G401 (cell line): ENCODE data around the gene GAREM1. TPM values are rescaled to one million over a fixed set of nuclear protein-coding genes. Genes with fewer than 3 reads are reported as not detected.
A peak's percentile ranks its signal among the peaks of the same experiment; 100 is the strongest.
"Not testable (repeated sequence)": the region's sequence is repeated elsewhere in the genome, so short reads cannot be mapped to it uniquely, and the experiment has no call there.

ENCODE experiments used
- DNase-seq: peaks from one replicate; pipeline ENCODE4 v3.0.0-alpha.2; 2015; ENCODE audit warnings: low spot score
- in situ Hi-C: cut with HindIII; loops from 2 replicates; pipeline ENCODE4 v1.10.0; 2016; ENCODE audit warnings: low sequenced_read_pairs, mixed read lengths
- total RNA-seq: library from RNA; depleted of rRNA; stranded (reverse); fragments of >200 nt; shearing (Covaris generic); gene quantifications from 2 replicates; pipeline ENCODE4 v1.2.3, GENCODE V29; 2014; rRNA removed

Gene GAREM1
- not detected in 2 replicates for total RNA-seq

- in situ Hi-C loops = no loop called here
- peak; percentile 97 for DNase-seq
Measured at GRCh38 chr18:32470714-32471633, at the start of gene GAREM1. Gene GAREM1 (minus strand): TSS chr18:32470882. CDS start chr18:32470428, 454 bp downstream.

DNA sequence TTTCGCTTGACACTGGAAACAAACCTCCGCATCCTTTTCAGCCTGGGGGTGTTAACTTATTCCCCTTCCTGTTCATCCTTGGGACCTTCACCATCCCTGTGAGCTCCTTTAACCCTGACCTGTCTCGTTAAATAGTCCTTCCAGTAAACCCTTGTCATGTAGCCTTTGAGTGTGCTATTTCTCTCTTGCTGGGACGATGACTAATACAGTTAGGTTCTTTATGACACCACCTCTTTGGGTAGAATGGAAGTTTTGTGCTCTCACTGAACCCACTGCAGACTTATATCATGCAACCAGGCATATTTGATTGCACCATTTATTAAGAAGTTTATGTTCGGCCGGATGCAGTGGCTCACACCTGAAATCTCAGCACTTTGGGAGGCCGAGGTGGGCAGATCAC, 40.5 kb upstream of the GAREM1 start:
- DNase-seq = no peak
- in situ Hi-C loops = no loop called here

- no peak for DNase-seq
- in situ Hi-C loops = no loop called here
Measured at GRCh38 chr18:32509111-32509510, 38.4 kb upstream of the GAREM1 start.

GRCh38 chr18:32507093-32507492, 36.4 kb upstream of the GAREM1 start:
- in situ Hi-C loops = no loop called here
- no peak for DNase-seq

GRCh38 chr18:32502014-32502413, 31.3 kb upstream of the GAREM1 start:
- DNase-seq = no peak
- in situ Hi-C loops = no loop called here

DNA sequence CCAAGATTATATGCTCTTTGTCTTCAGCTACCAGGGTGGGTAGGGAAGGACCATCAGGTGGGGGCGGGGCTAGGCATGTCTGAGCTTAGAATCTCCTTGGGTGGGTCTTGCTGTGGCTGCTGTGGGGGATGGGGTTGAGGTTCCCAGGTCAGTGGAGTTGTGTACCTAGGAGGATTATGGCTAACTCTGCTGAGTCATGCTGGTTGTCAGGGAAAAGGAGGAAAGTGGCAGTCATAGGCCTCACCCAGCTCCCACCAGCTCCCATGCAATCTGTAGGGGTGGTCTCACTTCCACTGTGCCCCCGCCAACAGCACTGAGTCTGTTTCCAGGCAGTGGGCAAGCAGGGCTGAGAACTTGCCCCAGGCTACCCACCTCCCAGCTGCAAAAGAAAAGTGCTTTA, 30.6 kb upstream of the GAREM1 start:
- DNase-seq, in situ Hi-C loops: not testable (repeated sequence)

GRCh38 chr18:32483002-32483401, 12.3 kb upstream of the GAREM1 start:
- in situ Hi-C loops = no loop called here
- DNase-seq = no peak

DNA sequence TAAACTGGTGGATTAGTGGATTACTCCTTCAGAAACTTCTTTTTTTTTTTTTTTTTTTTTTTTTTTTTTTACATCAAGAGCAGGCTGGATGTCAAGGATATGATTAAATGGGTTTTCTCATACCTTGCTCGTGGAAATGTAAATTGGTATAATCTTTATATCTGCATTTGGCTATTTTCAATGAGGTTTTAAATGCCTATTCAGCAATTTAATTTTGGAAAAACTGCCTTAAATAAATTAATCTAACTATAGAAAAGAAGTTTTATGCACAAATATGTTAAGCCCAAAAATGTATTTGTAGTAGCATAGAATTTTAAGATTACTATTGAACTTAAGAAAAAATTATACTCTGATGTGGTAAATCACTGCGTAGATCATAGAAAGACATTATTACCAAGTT, 11.4 kb upstream of the GAREM1 start:
- DNase-seq = no peak
- in situ Hi-C loops = no loop called here

DNA sequence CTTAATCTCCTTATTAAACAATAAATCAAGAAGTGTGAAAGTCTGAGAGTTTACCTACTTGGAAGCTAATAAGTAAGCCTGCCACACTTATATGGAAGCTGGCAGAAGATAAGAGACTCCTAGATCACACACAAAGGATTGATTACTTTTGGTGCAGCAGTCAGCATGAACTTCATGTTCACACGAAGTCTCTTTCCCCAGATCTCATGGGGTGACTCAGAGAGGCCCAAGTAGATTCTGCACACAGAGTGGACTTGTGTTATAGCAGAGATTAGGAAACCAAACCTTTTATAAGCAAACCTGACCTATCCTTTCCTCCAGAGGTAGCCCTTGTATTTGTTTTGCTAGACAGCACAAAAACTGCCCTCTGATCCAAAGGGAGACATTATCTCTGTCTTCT, 9.9 kb upstream of the GAREM1 start:
- in situ Hi-C loops = no loop called here
- DNase-seq = no peak

DNA sequence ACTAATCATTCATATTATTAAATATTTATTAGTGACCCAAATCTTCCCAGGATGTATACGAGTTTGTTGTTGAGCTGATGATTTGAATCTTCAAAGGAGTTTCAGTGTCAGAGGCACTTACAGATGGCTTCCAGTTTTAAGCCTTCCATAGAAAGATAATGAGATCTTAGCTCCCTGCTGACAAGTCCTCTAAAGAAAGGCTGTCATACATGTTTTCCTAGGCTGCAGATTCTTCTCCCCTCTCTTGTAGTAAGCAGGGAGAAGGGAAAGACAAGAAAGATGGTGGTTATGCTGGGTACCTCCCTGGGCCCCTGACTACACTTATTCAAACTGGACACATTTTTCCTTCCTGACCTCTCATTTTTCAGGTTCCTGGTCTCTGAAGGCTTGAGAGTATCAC, 8.1 kb upstream of the GAREM1 start:
- DNase-seq = no peak
- in situ Hi-C loops = no loop called here

GRCh38 chr18:32478317-32478716, 7.6 kb upstream of the GAREM1 start:
- no peak for DNase-seq
- in situ Hi-C loops = no loop called here

DNA sequence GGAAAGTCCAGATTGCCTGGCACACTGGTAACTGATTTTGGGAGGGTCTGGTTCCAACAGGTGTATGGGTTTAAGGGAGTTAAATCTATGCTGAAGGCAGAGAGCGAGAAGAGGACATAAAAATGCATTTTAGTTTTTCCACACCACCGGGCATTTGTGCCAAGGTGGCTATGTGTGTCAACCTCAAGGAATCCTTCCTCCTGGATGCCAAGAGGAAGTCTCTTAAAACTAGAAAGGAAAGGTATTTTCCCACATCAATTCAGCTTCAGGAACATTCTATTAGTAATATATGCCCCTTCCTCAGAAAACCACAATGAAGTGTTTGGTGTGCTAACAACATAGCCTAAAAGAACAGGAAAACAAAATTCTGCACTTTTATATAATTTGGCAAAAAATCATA, 5.4 kb upstream of the GAREM1 start:
- DNase-seq = no peak
- in situ Hi-C loops = no loop called here

DNA sequence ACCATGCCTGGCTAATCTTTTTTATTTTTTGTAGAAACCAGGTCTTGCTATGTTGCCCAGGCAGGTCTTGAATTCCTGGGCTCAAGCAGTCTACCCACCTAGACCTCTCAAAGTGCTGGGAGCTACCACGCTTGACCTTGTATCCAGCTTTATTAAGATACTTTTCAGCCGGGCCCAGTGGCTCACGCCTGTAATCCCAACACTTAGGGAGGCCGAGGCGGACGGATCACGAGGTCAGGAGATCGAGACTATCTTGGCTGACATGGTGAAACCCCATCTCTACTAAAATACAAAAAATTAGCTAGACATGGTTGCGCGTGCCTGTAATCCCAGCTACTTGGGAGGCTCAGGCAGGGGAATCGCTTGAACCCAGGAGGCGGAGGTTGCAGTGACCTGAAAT, 4.4 kb upstream of the GAREM1 start:
- in situ Hi-C loops, DNase-seq: not testable (repeated sequence)

GRCh38 chr18:32473325-32473724, 2.6 kb upstream of the GAREM1 start:
- in situ Hi-C loops = no loop called here
- DNase-seq = no peak

DNA sequence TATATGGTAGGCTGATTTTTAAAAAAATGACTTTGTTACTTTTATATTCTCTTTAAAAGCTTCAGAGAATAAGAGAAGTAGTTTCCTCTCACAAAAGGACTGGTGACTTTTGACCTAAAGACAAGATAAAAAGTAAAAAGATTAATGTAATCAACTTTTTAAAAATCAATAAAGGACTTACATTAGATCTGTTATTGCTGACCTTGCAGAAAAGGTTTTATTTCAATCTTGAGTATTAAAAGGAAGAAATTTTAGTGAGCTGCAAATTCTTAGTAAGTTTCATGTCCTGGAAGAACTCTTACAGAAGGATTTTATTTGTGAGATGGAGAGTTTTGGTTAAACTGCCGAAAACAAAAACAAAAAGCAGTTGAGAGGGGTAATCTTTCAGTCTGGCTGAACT, 2.2 kb upstream of the GAREM1 start:
- no peak for DNase-seq
- in situ Hi-C loops = no loop called here

DNA sequence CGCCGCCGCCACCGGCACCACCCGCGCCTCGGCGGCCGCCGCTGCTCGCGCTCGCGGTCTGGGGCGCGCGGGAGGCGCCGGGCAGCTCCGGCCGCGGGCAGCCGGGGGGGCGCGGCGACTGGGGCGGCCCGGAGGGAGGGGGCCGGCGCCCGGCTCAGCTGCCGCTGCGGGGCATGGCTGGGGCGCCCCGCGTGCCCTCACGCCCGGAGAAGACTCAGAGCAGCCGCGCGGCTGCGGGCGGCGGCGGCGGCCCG, 295 bp downstream of the GAREM1 start:
- in situ Hi-C loops = no loop called here
- no peak for DNase-seq

GRCh38 chr18:32469691-32470459, 807 bp downstream of the GAREM1 start:
- in situ Hi-C loops = no loop called here
- DNase-seq = peak; percentile 48

DNA sequence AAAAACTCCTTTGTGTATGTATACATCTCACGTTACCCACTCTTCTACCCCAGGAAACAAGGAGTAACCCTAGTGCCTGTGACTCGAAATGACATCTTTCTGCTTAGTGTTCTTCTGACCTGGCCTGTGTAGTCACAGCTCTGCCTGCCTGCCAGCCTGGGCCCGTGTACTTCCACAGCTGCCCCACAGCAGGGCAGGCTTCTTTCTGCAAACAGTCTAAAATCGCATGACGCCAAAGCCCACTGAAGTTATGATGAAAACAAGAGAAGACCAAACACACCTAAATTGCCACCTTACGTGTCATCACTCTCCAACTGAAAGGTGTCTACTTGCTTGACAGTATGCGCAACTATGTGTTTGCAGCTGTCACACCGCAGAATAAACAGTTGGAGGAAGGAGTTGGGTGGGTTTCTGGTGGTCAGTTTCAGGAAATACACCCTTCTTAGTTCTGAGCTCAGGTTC, 1.5 kb downstream of the GAREM1 start:
- DNase-seq = peak; percentile 64
- in situ Hi-C loops = no loop called here

DNA sequence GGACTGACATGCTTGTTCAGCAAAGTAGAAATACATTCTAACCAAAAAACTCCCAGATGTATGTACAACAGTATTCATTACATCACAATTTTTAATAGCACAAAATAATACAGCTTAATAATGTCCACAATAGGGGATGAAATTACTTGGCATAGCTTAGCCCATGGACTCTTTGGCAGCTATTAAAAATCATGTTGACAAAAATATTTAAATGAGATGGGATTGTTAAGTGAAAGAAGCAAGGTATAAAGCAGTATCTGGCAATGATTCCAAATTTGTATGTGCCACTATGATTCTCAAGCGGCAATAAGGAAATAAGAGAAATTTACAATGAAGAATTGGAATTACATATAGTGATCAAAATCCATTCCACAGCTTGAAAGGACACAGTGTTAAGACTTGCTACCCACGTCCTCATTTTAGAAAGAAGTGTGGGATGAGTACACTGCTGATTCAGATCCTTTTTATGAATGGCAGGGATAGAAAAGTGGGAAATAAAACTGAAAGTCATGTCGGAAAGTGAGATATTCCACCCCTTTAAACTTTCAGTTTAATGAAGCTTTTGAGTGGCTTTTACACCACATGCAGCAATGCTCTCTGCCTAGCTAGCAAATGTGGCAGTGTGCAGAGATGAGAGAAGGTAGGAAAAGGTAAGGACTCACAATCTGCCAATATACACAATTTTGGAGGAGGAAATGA, 2.4 kb downstream of the GAREM1 start:
- in situ Hi-C loops = no loop called here
- peak; percentile 39 for DNase-seq

DNA sequence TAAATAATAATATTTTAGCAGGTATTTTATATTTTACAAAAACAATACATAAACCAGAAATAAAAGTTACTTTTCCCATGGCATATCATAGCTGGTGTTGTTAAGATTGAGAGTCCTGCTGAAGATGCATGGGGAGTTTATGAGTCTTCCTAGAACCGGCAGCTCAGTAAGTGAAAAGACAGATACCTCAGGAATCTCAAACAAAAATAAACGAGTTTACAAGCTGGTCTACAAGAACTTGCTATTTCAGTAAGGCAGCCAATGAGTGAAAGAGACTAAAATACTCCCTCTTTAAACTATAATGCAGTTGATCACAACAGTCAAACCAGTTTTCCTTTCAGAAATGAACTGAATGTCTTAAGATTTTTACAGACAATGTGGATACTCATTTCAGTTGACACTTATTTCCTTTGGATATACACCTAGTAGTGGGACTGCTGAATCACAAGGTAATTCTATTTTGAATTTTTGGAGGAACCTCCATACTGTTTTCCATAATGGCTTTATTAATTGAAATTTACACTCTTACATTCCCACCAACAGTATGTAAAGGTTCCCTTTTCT, 8.9 kb downstream of the GAREM1 start:
- in situ Hi-C loops = no loop called here
- DNase-seq = no peak
